Neuronal stem cell (in vitro differentiated cells): Measurements from ENCODE around the gene A3GALT2. TPM values are rescaled to one million over a fixed set of nuclear protein-coding genes. Genes with fewer than 3 reads are reported as not detected.

Experiments
- small RNA-seq: library from polyadenylated mRNA; stranded (forward); fragments of <200 nt; extraction: miRNeasy Mini kit (QIAGEN cat#:217004); gene quantifications from one replicate; pipeline ENCODE3, GENCODE V24; 2013; ENCODE audit not compliant: insufficient read depth

The A3GALT2 gene

Small RNA genes within 50 kb of the gene (small RNA-seq; reads per million reads assigned to genes)
- not detected for gene RN7SKP16
